Head of caudate nucleus (tissue), 42 donors: Measurements from ENCODE around the gene PFDN6.

Source experiments
- DNase-seq, 42 donors: peaks; one replicate each; pipeline versions ENCODE4 v3.0.0 to v3.0.0-alpha.2; 2020 to 2021; ENCODE audit warnings: mixed read lengths in 7 of 42
- intact Hi-C: fragments of 100-400 bp; cut with DNase I; formaldehyde crosslinking; loops from one replicate; pipeline ENCODE4 v1.15.0; 2022

The PFDN6 gene

DNA sequence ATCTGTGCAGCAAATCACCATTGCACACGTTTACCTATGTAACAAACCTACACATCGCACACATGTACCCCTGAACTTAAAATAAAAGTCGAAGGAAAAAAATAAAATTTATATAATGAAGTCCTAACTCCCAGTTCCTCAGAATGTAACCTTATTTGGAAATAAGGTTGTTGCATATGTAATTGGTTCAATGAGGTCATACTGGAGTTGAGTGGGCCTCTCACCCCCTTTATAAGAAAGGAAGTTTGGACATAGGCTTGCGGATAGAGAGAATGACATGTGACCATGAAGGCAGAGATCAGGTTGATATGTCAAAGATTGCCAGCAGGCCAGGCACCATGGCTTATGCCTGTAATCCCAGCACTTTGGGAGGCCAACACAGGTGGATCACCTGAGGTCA lies 44.3 kb downstream of the PFDN6 start:
- no peak for DNase-seq
- intact Hi-C loops: no loop called here

DNA sequence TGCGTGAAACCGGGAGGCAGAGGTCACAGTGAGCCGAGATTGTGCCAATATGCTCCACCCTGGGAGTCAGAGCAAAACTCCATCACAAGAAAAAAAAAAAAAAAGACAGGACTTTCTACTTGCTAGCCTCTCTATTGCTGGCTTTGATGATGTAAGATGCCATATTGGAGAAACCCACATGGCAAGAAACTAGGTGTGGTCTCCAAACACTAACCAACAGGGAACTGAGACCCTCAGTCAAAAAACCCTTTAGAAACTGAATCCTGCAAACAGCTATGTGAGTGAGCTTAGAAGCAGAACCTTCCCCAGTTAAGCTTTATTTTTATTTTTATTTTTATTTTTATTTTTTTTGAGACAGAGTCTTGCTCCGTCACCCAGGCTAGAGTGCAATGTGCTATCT lies 46.5 kb downstream of the PFDN6 start:
- DNase-seq: no peak
- intact Hi-C loops: no loop called here

DNA sequence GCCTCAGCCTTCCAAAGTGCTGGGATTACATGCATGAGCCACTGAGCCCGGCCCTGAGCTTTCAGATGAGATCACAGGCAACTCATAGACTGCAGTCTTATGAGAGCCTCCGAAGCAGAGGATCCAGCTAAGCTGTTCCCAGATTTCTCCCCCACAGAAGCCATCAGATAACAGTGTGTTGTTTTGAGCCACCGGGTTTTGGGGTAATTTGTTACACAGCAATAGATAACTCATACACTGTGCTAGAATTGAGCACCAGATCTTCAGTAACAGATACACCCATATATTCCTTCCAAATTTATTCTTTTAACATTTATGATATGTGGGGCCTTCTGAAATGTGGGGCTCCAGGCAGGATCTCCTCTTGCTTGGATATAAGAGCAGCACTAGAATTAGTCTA lies 47.1 kb downstream of the PFDN6 start:
- no peak for DNase-seq
- intact Hi-C loops: no loop called here

DNA sequence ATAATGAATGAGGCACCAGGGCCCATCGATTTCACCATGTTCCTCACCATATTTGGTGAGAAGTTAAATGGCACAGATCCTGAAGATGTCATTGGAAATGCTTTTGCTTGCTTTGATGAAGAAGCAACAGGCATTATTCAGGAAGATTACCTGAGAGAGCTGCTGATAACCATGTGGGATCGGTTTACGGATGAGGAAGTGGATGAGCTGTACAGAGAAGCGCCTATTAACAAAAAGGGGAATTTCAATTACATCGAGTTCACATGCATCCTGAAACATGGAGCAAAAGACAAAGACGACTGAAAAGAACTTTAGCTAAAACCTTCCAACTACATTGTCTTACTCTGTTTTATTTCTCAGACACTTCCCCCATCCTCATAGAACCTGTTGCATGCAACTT lies 49.8 kb downstream of the PFDN6 start:
- intact Hi-C loops: no loop called here
- DNase-seq: no peak
